Thymus (tissue), 11 donors: ENCODE results near the gene HOXB3. TPM values are rescaled to one million over a fixed set of nuclear protein-coding genes. Genes with fewer than 3 reads are reported as not detected.
"Not testable (repeated sequence)": the region's sequence is repeated elsewhere in the genome, so short reads cannot be mapped to it uniquely, and the experiment has no call there.

Source experiments
- DNase-seq, 9 donors: peaks; one replicate each; pipeline ENCODE4 v3.0.0-alpha.2; 2013; ENCODE audit warnings: low spot score in 9 of 9, low read depth in 6 of 9, missing footprints in 1 of 9
- H3K27ac ChIP-seq, 2 donors: one replicate each; pipeline ENCODE4 v1.5.1; 2013; ENCODE audit warnings: control low read depth in 1 of 2, low read depth in 1 of 2, low read length in 1 of 2, mild to moderate bottlenecking in 1 of 2, moderate library complexity in 1 of 2
- H3K27me3 ChIP-seq, 2 donors: one replicate each; pipeline ENCODE4 v1.5.1; 2013; ENCODE audit warnings: low read length in 1 of 2; ENCODE audit not compliant: control insufficient read depth in 2 of 2, insufficient read depth in 1 of 2
- H3K36me3 ChIP-seq, 2 donors: one replicate each; pipeline ENCODE4 v1.5.1; 2013; ENCODE audit warnings: low read length in 1 of 2, mild to moderate bottlenecking in 1 of 2, moderate library complexity in 1 of 2; ENCODE audit not compliant: control insufficient read depth in 2 of 2, insufficient read depth in 2 of 2
- H3K4me1 ChIP-seq, 2 donors: one replicate each; pipeline ENCODE4 v1.5.1; 2013; ENCODE audit warnings: low read length in 2 of 2; ENCODE audit not compliant: control insufficient read depth in 2 of 2, insufficient read depth in 2 of 2
- H3K4me3 ChIP-seq, 2 donors: one replicate each; pipeline ENCODE4 v1.5.1; 2013; ENCODE audit warnings: low read length in 2 of 2, control low read depth in 1 of 2, mild to moderate bottlenecking in 1 of 2
- H3K9me3 ChIP-seq, 2 donors: one replicate each; pipeline ENCODE4 v1.5.1; 2013; ENCODE audit warnings: low read length in 1 of 2, mild to moderate bottlenecking in 1 of 2; ENCODE audit not compliant: control insufficient read depth in 2 of 2, insufficient read depth in 1 of 2
- WGBS: extraction: QIAGEN DNeasy Blood & Tissue Kit; methylation state at CpG from one replicate; pipeline ENCODE4 v1.1.7; 2013; 5-methylcytosine and 5-hydroxymethylcytosine counted together
- polyA plus RNA-seq: library from polyadenylated mRNA; stranded (reverse); fragments of 200-250 nt; gene quantifications from one replicate; pipeline ENCODE4 v1.2.3, GENCODE V29; 2013
- total RNA-seq: library from RNA; stranded (reverse); fragments of 120-200 nt; gene quantifications from one replicate; pipeline ENCODE4 v1.2.4, GENCODE V29; 2013
- donor health status: healthy.

The HOXB3 gene
- total and polyA plus RNA-seq, 2 donors, result 1.5 to 3.3 TPM

GRCh38 chr17:48510381-48510760 is 79.7 kb downstream of the HOXB3 start:
- Histone ChIP-seq H3K4me3 (no peak overlapping the region), H3K27ac (no peak overlapping the region), H3K4me1 (no peaks in the 10 kb centered on the region), H3K9me3 (no peaks in the 10 kb centered on the region), H3K27me3 (peaks cover 4 to 20% of the 10 kb centered on the region in 2 donors), H3K36me3 (no peaks in the 10 kb centered on the region)
- WGBS, result 93% methylated on average over 2 of the region's 2 CpGs
- no peak for DNase-seq

GRCh38 chr17:48509708-48510107 is 80.3 kb downstream of the HOXB3 start:
- not testable (repeated sequence) for H3K27ac ChIP-seq, H3K4me1 ChIP-seq, H3K9me3 ChIP-seq, H3K36me3 ChIP-seq, DNase-seq, H3K4me3 ChIP-seq
- WGBS, result 99% methylated on average over 7 of the region's 7 CpGs
- H3K27me3 ChIP-seq, result peaks cover 4 to 17% of the 10 kb centered on the region in 2 donors

GRCh38 chr17:48506246-48506645 is 83.8 kb downstream of the HOXB3 start:
- Histone ChIP-seq H3K9me3 (no peaks in the 10 kb centered on the region), H3K4me1 (no peaks in the 10 kb centered on the region), H3K4me3 (no peak overlapping the region), H3K27ac (no peak overlapping the region), H3K27me3 (peaks cover 0 to 19% of the 10 kb centered on the region in 2 donors), H3K36me3 (no peaks in the 10 kb centered on the region)
- 95% methylated on average over 5 of the region's 5 CpGs for WGBS
- no peak for DNase-seq

GRCh38 chr17:48505788-48506187 is 84.3 kb downstream of the HOXB3 start:
- DNase-seq, result no peak
- Histone ChIP-seq H3K27ac (no peak overlapping the region), H3K27me3 (peaks cover 1 to 23% of the 10 kb centered on the region in 2 donors), H3K36me3 (no peaks in the 10 kb centered on the region), H3K4me1 (no peaks in the 10 kb centered on the region), H3K4me3 (no peak overlapping the region), H3K9me3 (no peaks in the 10 kb centered on the region)
- WGBS, result 84% methylated on average over 1 of the region's 1 CpG

- no peak overlapping the region for H3K4me3 ChIP-seq
- WGBS, result 96% methylated on average over 2 of the region's 2 CpGs
- H3K27ac ChIP-seq, result no peak overlapping the region
Observed at GRCh38 chr17:48504953-48505352, 85.1 kb downstream of the HOXB3 start.

GRCh38 chr17:48503747-48504146 is 86.3 kb downstream of the HOXB3 start:
- H3K27me3 ChIP-seq, result peaks cover 5 to 23% of the 10 kb centered on the region in 2 donors
- no peak for DNase-seq
- WGBS, result 95% methylated on average over 5 of the region's 5 CpGs

More at GRCh38 chr17:48504953-48505352, 85.1 kb downstream of the HOXB3 start:
- DNase-seq, result no peak
- Histone ChIP-seq H3K9me3 (no peaks in the 10 kb centered on the region), H3K36me3 (no peaks in the 10 kb centered on the region), H3K4me1 (no peaks in the 10 kb centered on the region), H3K27me3 (peaks cover 5 to 23% of the 10 kb centered on the region in 2 donors)

GRCh38 chr17:48502901-48503300 is 87.1 kb downstream of the HOXB3 start:
- no peak for DNase-seq
- Histone ChIP-seq H3K27me3 (peaks cover 7 to 28% of the 10 kb centered on the region in 2 donors), H3K27ac (no peak overlapping the region), H3K4me3 (no peak overlapping the region), H3K36me3 (no peaks in the 10 kb centered on the region), H3K9me3 (no peaks in the 10 kb centered on the region), H3K4me1 (no peaks in the 10 kb centered on the region)
- WGBS, result 93% methylated on average over 4 of the region's 4 CpGs

More at GRCh38 chr17:48503747-48504146, 86.3 kb downstream of the HOXB3 start:
- Histone ChIP-seq H3K4me3 (no peak overlapping the region), H3K36me3 (no peaks in the 10 kb centered on the region), H3K4me1 (no peaks in the 10 kb centered on the region), H3K27ac (no peak overlapping the region), H3K9me3 (no peaks in the 10 kb centered on the region)

- Histone ChIP-seq H3K4me1 (no peaks in the 10 kb centered on the region), H3K4me3 (no peak overlapping the region), H3K9me3 (no peaks in the 10 kb centered on the region), H3K27me3 (peaks cover 7 to 28% of the 10 kb centered on the region in 2 donors), H3K36me3 (no peaks in the 10 kb centered on the region), H3K27ac (no peak overlapping the region)
- WGBS, result 93% methylated on average over 2 of the region's 2 CpGs
- DNase-seq, result no peak
Observed at GRCh38 chr17:48502312-48502711, 87.7 kb downstream of the HOXB3 start.

GRCh38 chr17:48500435-48501426 is 89.3 kb downstream of the HOXB3 start:
- Histone ChIP-seq H3K9me3 (no peaks in the 10 kb centered on the region), H3K36me3 (no peaks in the 10 kb centered on the region), H3K27ac (no peak overlapping the region), H3K4me3 (no peak overlapping the region), H3K4me1 (no peaks in the 10 kb centered on the region), H3K27me3 (peaks cover 10 to 28% of the 10 kb centered on the region in 2 donors)
- no peak for DNase-seq
- WGBS, result 90% methylated on average over 12 of the region's 12 CpGs
